ENCODE measurements around the gene OR10J4. TPM values are rescaled to one million over a fixed set of nuclear protein-coding genes. Genes with fewer than 3 reads are reported as not detected.

OR10J4 gene
- total RNA-seq, 1 experiment from 2014 or later = not detected

GRCh38 chr1:159441360-159441759 is 9.4 kb downstream of the OR10J4 start:
- Histone ChIP-seq H2AFZ (ENCODE audit: low read length) (no peak overlapping the region), H3K9me2 (replicated peaks; ENCODE audit: low read length) (no peaks in the 10 kb centered on the region), H3K79me2 (ENCODE audit: low read length) (no peaks in the 10 kb centered on the region), H4K20me1 (ENCODE audit: low read length) (no peaks in the 10 kb centered on the region), H3K9ac (ENCODE audit: low read length) (no peak overlapping the region), H3K27ac (ENCODE audit: low read length) (no peak overlapping the region), H3F3A (ENCODE audit: low read length, unreplicated experiment) (no peaks in the 10 kb centered on the region), H3K4me3 (ENCODE audit: low read length) (no peak overlapping the region), H3K27me3 (ENCODE audit: low read length) (peaks cover 25% of the 10 kb centered on the region), H3K4me1 (ENCODE audit: insufficient read depth, low read length) (no peaks in the 10 kb centered on the region), H3K4me2 (ENCODE audit: low read length) (no peak overlapping the region), H3K36me3 (ENCODE audit: low read depth, low read length) (no peaks in the 10 kb centered on the region), H3K9me3 (ENCODE audit: low read length) (no peaks in the 10 kb centered on the region)
- TF ChIP-seq EZH2phosphoT487 (IDR thresholded peaks at IDR 0.05; ENCODE audit: borderline replicate concordance, low read length) (no peak), EZH2 (IDR thresholded peaks at IDR 0.05; ENCODE audit: low read length, unreplicated experiment) (no peak), CTCF (conservative IDR thresholded peaks at IDR 0.05; ENCODE audit: low read depth, low read length) (no peak)
- no TSS peak for BruUV-seq (replicated peaks)
- DNase-seq = no peak
- no peak for ATAC-seq
- POLR2A ChIA-PET (ENCODE audit: unreplicated experiment) = no interaction called here
- intact Hi-C loops (cut with micrococcal nuclease) = no loop called here
- CTCF ChIA-PET = no interaction called here

- no peaks in the 10 kb centered on the region for H3K36me3 ChIP-seq (ENCODE audit: low read depth, low read length)
- BruUV-seq (replicated peaks) = no TSS peak
Observed at GRCh38 chr1:159442428-159442827, 10.4 kb downstream of the OR10J4 start.

More at GRCh38 chr1:159442428-159442827, 10.4 kb downstream of the OR10J4 start:
- no peaks in the 10 kb centered on the region for H3K79me2 ChIP-seq (ENCODE audit: low read length)
- ATAC-seq (no peak), DNase-seq (no peak)
- TF ChIP-seq CTCF (conservative IDR thresholded peaks at IDR 0.05; ENCODE audit: low read depth, low read length) = no peak
- TF ChIP-seq EZH2 (IDR thresholded peaks at IDR 0.05; ENCODE audit: low read length, unreplicated experiment) = no peak
- TF ChIP-seq EZH2phosphoT487 (IDR thresholded peaks at IDR 0.05; ENCODE audit: borderline replicate concordance, low read length) = no peak
- H2AFZ ChIP-seq (ENCODE audit: low read length) = no peak overlapping the region
- ChIA-PET CTCF (no interaction called here), POLR2A (ENCODE audit: unreplicated experiment) (no interaction called here)
- peaks cover 20% of the 10 kb centered on the region for H3K27me3 ChIP-seq (ENCODE audit: low read length)
- no peaks in the 10 kb centered on the region for H3K4me1 ChIP-seq (ENCODE audit: insufficient read depth, low read length)
- no peaks in the 10 kb centered on the region for H3F3A ChIP-seq (ENCODE audit: low read length, unreplicated experiment)
- H4K20me1 ChIP-seq (ENCODE audit: low read length) = no peaks in the 10 kb centered on the region
- H3K27ac ChIP-seq (ENCODE audit: low read length) = no peak overlapping the region
- no peak overlapping the region for H3K4me2 ChIP-seq (ENCODE audit: low read length)
- intact Hi-C loops (cut with micrococcal nuclease) = no loop called here
- H3K9me2 ChIP-seq (replicated peaks; ENCODE audit: low read length) = no peaks in the 10 kb centered on the region
- no peak overlapping the region for H3K4me3 ChIP-seq (ENCODE audit: low read length)
- H3K9ac ChIP-seq (ENCODE audit: low read length) = no peak overlapping the region
- no peaks in the 10 kb centered on the region for H3K9me3 ChIP-seq (ENCODE audit: low read length)

Measured in PC-3 (cell line).